Mononuclear cell (primary cell): Measurements from ENCODE around the gene MAP3K6. TPM values are rescaled to one million over a fixed set of nuclear protein-coding genes. Genes with fewer than 3 reads are reported as not detected.

ENCODE experiments used
- H3K27me3 ChIP-seq: 2 replicates; pipeline ENCODE4 v1.6.0; 2011; ENCODE audit warnings: low read length, control low read depth; ENCODE audit not compliant: insufficient read depth
- H3K4me1 ChIP-seq: 2 replicates; pipeline ENCODE4 v1.5.1; 2011; ENCODE audit warnings: mild to moderate bottlenecking, low read length, control low read depth; ENCODE audit not compliant: insufficient read depth
- H3K4me3 ChIP-seq: 2 replicates; pipeline ENCODE4 v1.5.1; 2011; ENCODE audit warnings: mild to moderate bottlenecking, low read length, moderate library complexity
- H3K9me3 ChIP-seq: 2 replicates; pipeline ENCODE4 v1.5.1; 2011; ENCODE audit warnings: low read depth, mild to moderate bottlenecking, control low read depth, low read length
- total RNA-seq: library from RNA; depleted of rRNA; stranded (reverse); fragments of >200 nt; gene quantifications from one replicate; pipeline ENCODE4 v1.2.3, GENCODE V29; 2012

The MAP3K6 gene
- total RNA-seq, 1 donor: 2.0 TPM

- H3K4me1 ChIP-seq: peaks cover 33% of the 10 kb centered on the region
- no peaks in the 10 kb centered on the region for H3K27me3 ChIP-seq
- no peak overlapping the region for H3K4me3 ChIP-seq
- no peaks in the 10 kb centered on the region for H3K9me3 ChIP-seq
These were observed 35.6 kb upstream of the MAP3K6 start for GRCh38 chr1:27402349-27402754.

DNA sequence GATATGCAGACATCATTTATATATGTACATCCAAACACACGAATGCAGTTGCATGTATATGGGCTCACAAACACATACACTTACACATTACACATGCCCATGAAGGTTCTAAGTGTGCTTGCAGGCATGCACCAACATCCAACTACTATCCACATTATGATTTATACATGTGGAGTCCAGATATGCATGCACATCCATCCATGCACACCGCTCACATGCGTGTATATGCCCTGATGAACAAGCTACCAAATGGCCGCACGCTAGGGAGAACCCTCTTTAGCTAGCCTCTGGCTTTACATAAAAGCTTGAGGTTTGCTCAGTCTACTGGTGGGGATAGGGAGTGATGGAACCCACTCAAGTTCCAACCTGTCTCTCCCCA is 34.2 kb upstream of the MAP3K6 start:
- Histone ChIP-seq H3K4me3 (no peak overlapping the region), H3K27me3 (no peaks in the 10 kb centered on the region), H3K4me1 (peaks cover 29% of the 10 kb centered on the region), H3K9me3 (no peaks in the 10 kb centered on the region)

GRCh38 chr1:27400082-27400962 is 33.6 kb upstream of the MAP3K6 start:
- no peaks in the 10 kb centered on the region for H3K9me3 ChIP-seq
- H3K4me1 ChIP-seq: peaks cover 30% of the 10 kb centered on the region
- no peak overlapping the region for H3K4me3 ChIP-seq
- H3K27me3 ChIP-seq: no peaks in the 10 kb centered on the region

DNA sequence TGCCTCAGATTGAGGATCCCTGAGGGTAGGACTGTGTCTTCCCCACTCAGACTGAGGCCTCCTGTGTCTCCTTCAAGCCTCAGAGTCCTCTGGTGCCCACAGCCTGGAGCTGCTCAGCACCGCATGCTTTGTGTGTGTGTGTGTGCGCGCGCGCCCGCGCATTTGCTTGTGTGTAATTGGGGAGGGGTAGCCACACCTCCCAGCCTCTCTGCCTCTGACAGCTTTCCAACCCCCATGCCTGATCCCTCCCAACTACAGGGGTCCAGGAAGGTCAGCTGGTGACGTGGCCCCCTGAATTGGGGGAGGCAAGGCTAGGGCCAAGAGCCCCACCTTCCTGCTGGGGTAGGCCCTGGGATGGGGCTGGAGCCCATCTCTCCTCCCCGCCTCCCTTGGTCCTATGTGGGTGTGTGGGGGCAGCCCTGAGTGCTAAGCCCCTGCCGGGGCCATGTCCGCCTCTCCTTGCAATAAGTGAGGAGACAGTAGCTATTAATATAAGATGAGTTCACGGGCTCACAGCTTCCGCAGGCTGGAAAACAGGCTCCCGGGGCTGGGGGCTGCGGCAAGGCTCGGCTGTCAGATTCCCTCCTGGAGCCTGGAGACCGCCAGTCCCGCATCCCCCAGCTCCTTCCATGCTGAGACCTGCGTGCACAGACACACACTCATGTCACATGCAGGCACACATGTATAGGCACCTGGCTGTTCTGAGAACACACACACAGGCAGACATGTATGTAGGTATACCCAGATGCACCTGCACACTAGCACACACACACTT is 32.7 kb upstream of the MAP3K6 start:
- no peaks in the 10 kb centered on the region for H3K9me3 ChIP-seq
- no peak overlapping the region for H3K4me3 ChIP-seq
- no peaks in the 10 kb centered on the region for H3K27me3 ChIP-seq
- H3K4me1 ChIP-seq: peaks cover 36% of the 10 kb centered on the region

GRCh38 chr1:27398405-27399149 is 31.8 kb upstream of the MAP3K6 start:
- Histone ChIP-seq H3K4me1 (peaks cover 28% of the 10 kb centered on the region), H3K9me3 (no peaks in the 10 kb centered on the region), H3K27me3 (no peaks in the 10 kb centered on the region), H3K4me3 (no peak overlapping the region)

DNA sequence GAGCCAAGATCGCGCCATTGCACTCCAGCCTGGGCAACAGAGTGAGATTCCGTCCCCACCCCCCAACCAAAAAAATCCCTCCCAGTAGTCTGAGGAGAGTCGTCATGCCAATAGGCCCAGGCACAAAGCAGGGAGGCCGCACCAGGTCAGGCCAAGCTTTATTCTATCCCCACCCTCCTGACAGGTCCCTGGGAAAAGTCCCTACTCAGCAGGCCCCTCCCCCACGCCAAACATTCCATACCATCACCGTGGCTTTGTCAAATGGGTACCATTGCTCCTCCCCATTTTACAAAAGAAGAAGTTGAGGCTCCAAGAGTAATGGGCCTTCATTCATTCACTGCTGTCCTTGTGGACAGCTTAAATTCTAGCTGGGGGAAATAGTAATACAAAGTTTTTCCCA is 31.0 kb upstream of the MAP3K6 start:
- Histone ChIP-seq H3K9me3 (no peaks in the 10 kb centered on the region), H3K4me3 (no peak overlapping the region), H3K27me3 (no peaks in the 10 kb centered on the region), H3K4me1 (peaks cover 22% of the 10 kb centered on the region)

DNA sequence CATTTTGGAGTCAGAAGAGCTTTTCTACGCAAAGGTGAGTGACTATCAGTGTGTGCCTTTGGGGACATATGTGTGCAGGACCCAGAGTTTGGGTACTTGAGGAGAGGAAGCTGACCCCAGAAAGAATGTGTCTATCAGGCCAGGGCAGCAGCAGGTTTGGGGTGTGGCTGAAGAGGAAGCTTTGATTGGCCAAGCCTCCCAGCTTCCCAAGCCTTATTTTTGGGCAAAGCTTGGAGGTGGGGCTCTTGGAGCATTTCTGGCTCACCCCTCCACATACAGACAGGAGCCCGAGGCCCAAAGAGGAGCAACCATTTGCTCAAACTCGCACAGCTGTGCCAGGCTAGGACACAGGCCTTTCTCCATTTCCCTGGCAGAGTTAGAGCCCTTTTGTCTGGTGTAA is 30.3 kb upstream of the MAP3K6 start:
- no peaks in the 10 kb centered on the region for H3K9me3 ChIP-seq
- peaks cover 22% of the 10 kb centered on the region for H3K4me1 ChIP-seq
- H3K4me3 ChIP-seq: no peak overlapping the region
- H3K27me3 ChIP-seq: no peaks in the 10 kb centered on the region

DNA sequence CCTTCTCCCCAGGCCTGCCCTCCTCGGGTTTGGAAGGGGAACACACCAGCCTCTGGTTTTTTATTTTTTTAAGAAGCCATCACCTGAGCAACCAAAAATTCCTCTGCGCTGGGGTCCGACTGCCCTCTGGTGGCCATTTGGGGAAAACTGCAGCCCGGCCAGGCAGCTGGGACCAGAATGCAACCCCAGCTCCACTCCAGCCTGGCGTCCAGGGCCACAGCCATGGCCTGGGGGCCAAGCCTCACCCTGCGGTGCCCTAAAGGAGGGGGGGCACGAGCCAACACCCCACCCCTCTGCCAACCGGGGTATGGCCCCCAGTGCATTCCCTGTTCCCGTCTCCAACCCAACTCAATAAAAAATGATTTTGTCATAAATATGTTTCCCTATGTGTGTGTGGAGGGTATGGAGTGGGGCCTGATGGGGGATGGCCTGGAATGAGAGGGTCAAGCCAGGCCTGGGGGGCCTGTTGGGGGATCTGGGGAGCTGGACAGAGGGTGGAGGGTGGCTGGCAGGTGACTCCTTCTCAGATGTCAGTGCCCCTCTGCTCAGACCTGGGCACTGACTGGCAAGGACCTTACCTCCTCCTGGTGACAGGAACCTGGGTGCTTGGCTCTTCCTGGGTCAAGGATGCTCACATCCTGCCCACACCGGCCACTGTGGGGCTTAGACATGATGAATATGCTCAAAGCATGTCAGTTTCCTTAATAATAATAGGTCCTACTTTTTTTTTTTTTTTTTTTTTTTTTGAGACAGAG is 28.9 kb upstream of the MAP3K6 start:
- Histone ChIP-seq H3K4me3 (no peak overlapping the region), H3K9me3 (no peaks in the 10 kb centered on the region), H3K27me3 (no peaks in the 10 kb centered on the region), H3K4me1 (peaks cover 25% of the 10 kb centered on the region)

DNA sequence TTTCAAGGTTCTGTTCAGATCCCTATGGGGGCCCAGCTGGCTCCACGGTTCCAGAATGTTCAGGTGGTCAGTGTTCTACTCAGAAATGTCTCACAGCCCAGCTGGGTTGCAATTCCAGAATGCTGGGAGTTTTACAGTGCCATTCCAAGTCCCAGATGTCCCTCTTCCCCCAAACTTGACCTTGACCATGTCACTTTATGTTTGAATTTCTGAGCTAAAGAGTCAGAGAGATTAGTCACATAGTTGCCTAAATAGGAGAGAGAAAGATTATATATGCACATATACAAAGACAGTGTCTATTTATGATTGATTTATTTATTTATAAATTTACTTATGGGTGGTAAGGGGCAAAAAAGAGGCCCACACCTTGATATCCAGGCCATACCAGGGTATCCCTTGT is 28.2 kb upstream of the MAP3K6 start:
- Histone ChIP-seq H3K4me3 (no peak overlapping the region), H3K9me3 (no peaks in the 10 kb centered on the region), H3K4me1 (peaks cover 25% of the 10 kb centered on the region), H3K27me3 (no peaks in the 10 kb centered on the region)

GRCh38 chr1:27394282-27394658 is 27.5 kb upstream of the MAP3K6 start:
- Histone ChIP-seq H3K27me3 (no peaks in the 10 kb centered on the region), H3K9me3 (no peaks in the 10 kb centered on the region), H3K4me3 (no peak overlapping the region), H3K4me1 (peaks cover 25% of the 10 kb centered on the region)

DNA sequence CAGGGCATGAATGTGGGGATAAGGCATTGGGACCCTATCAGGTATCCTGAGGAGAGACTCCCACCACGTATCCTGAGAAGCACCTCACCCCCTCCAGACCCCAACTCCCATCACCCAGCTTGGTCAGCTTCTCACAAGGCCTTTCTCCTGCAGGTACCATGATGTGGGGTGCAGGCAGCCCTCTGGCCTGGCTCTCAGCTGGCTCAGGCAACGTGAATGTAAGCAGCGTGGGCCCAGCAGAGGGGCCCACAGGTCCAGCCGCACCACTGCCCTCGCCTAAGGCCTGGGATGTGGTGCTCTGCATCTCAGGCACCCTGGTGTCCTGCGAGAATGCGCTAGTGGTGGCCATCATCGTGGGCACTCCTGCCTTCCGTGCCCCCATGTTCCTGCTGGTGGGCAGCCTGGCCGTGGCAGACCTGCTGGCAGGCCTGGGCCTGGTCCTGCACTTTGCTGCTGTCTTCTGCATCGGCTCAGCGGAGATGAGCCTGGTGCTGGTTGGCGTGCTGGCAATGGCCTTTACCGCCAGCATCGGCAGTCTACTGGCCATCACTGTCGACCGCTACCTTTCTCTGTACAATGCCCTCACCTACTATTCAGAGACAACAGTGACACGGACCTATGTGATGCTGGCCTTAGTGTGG is 27.0 kb upstream of the MAP3K6 start:
- H3K9me3 ChIP-seq: no peaks in the 10 kb centered on the region
- peaks cover 25% of the 10 kb centered on the region for H3K4me1 ChIP-seq
- H3K4me3 ChIP-seq: no peak overlapping the region
- no peaks in the 10 kb centered on the region for H3K27me3 ChIP-seq

DNA sequence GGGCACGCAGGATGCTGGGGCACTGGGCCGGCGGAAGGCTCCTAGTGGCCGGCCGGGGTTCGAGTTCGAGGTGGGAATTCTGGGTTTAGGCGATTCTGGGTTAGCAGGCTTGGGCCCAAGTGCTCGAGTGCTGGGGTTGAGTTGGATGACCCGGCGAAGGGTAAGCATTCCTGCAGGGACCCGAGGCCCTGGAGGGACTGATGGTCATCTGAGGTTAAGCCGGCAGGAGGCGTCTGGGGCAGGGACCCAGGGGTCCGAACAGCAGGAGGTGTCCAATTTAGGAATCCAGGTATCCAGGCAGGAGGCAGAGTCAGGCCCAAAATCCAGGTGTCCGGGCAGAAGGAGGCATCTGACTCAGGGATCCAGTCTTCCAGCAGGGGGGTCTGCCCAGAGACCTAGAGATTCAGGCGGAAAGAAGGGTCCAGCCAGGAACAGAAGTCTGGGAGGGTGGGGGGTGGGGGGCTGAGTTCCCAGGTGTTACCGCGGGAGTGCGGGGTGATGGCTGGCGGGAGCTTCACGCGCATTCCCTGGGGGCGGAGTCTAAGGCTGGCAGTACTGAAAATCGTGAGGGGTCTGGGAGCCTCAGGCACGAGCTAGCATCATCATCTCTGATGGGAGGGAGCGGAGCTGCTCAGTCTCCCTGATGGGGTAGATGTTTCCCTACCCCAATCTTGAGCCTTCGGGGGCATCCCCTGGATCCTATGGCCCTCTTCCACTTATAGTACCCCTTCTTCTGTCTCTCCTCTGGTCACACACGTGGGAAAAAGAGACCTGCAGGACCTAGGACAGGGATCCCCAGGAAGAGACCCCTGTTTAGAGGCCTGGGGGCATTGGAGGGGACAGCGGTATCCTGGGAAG is 26.2 kb upstream of the MAP3K6 start:
- no peaks in the 10 kb centered on the region for H3K27me3 ChIP-seq
- peaks cover 25% of the 10 kb centered on the region for H3K4me1 ChIP-seq
- H3K9me3 ChIP-seq: no peaks in the 10 kb centered on the region
- H3K4me3 ChIP-seq: peak overlapping the region; percentile 22

- Histone ChIP-seq H3K4me1 (peaks cover 25% of the 10 kb centered on the region), H3K9me3 (no peaks in the 10 kb centered on the region), H3K4me3 (peak within 1 kb of the TSS; percentile 22), H3K27me3 (no peaks in the 10 kb centered on the region)
These were observed 25.5 kb upstream of the MAP3K6 start, which contains the start of gene GPR3 for GRCh38 chr1:27392096-27392777. TSS of gene GPR3 (plus strand) at chr1:27392622. CDS start at chr1:27393799, 1,177 bp downstream.
